Activated CD4-positive, alpha-beta T cell treated with anti-CD3 and anti-CD28 coated beads, Interleukin-2, amount 50 U/mL, for 24 hours (primary cell): ENCODE data around the gene HCRTR1.
A peak's percentile ranks its signal among the peaks of the same experiment; 100 is the strongest.

Experiments used
- DNase-seq, 2 donors: peaks; one replicate each; pipeline ENCODE4 v3.0.0-alpha.2; 2020; ENCODE audit warnings: low read depth in 1 of 2, low spot score in 1 of 2

HCRTR1 gene

GRCh38 chr1:31648641-31649357 is 31.3 kb downstream of the HCRTR1 start:
- no peak for DNase-seq

GRCh38 chr1:31650161-31651088 is 32.9 kb downstream of the HCRTR1 start:
- DNase-seq = no peak

GRCh38 chr1:31651089-31651420 is 33.6 kb downstream of the HCRTR1 start:
- DNase-seq = no peak

GRCh38 chr1:31651766-31652165 is 34.3 kb downstream of the HCRTR1 start:
- no peak for DNase-seq

GRCh38 chr1:31652891-31653499 is 35.5 kb downstream of the HCRTR1 start:
- DNase-seq = no peak

GRCh38 chr1:31653717-31654473 is 36.4 kb downstream of the HCRTR1 start:
- no peak for DNase-seq

GRCh38 chr1:31654474-31654776 is 36.9 kb downstream of the HCRTR1 start:
- DNase-seq = no peak

- no peak for DNase-seq
These were observed 37.6 kb downstream of the HCRTR1 start for GRCh38 chr1:31655104-31655503.

GRCh38 chr1:31655756-31656155 is 38.3 kb downstream of the HCRTR1 start:
- DNase-seq = no peak

- DNase-seq = no peak
These were observed 39.7 kb downstream of the HCRTR1 start for GRCh38 chr1:31657020-31657804.

GRCh38 chr1:31657972-31658510 is 40.6 kb downstream of the HCRTR1 start:
- DNase-seq = no peak

- DNase-seq = no peak
These were observed 41.2 kb downstream of the HCRTR1 start for GRCh38 chr1:31658721-31659120.

GRCh38 chr1:31659889-31660288 is 42.4 kb downstream of the HCRTR1 start:
- DNase-seq = no peak

- DNase-seq = no peak
These were observed 43.5 kb downstream of the HCRTR1 start for GRCh38 chr1:31660871-31661455.

- no peak for DNase-seq
These were observed 44.4 kb downstream of the HCRTR1 start for GRCh38 chr1:31661856-31662255.

- DNase-seq = no peak
These were observed 45.0 kb downstream of the HCRTR1 start for GRCh38 chr1:31662463-31662862.

- peak; percentile 48 to 51 for DNase-seq
These were observed 46.3 kb downstream of the HCRTR1 start for GRCh38 chr1:31663622-31664452.

- no peak for DNase-seq
These were observed 47.0 kb downstream of the HCRTR1 start for GRCh38 chr1:31664528-31664927.

GRCh38 chr1:31665234-31665878 is 47.9 kb downstream of the HCRTR1 start:
- no peak for DNase-seq
